ENCODE results near the gene IL5RA.

Gene IL5RA

GRCh38 chr3:3109407-3110298 lies 521 bp downstream of the IL5RA start:
- no peak for DNase-seq (ENCODE audit: low read depth in 4 of 4, low spot score in 1 of 4)

DNA sequence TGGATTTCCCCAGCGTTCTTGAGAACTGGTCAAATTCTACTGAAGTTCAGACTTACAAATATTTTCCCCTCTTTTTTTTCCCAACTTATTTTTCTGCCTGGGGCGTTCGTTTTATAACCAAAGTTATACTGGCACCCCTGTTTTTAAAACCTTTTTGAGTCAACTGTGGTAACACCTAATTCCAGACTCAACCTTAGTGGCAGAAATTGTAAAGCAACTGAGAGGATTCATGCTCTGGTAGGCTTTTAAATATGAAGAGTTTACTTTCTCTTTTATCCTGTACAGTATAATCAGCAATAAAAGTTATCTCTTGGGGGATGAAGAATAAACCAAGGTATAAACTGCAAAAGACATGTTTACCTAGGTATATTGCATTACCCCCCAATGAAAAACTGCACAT lies 2.3 kb downstream of the IL5RA start:
- no peak for DNase-seq (ENCODE audit: low read depth in 4 of 4, low spot score in 1 of 4)

DNA sequence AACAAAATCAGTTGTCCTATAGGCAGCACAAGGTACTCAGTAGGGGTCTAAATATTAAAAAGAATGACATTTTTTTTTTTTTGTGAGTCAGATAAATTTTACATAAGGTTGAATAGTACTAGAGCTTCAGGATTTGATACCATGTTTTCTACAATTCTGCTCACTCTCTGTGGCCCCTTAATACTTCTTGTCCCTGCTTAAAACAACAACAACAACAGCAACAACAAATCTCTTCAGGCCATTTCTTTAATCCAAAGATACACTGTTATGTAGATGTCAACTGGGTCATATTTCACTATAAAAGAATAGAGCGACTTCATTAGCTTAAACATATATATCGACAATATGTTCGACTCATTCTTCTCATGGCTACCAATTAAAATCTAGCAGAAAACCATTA lies 3.0 kb downstream of the IL5RA start:
- DNase-seq (ENCODE audit: low read depth in 4 of 4, low spot score in 1 of 4), result no peak

DNA sequence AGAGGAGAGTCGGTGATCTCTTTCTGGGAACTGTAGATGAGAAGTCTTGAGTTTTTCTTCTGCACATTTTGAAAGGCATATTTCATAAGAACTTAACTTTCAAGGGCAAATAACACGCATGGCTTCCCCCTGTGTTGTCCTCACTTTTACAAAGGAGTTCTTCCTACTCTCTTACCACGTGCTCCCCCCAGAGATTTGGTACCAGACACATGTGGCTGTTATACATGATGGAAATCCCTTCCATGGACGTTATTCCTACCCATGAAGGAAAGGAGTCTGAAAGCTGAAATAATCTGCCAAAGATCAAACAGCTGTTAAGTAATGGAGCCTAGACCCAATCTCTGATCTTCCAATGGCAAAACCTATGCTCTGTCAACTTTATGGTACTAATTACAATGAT lies 4.4 kb downstream of the IL5RA start:
- no peak for DNase-seq (ENCODE audit: low read depth in 4 of 4, low spot score in 1 of 4)

GRCh38 chr3:3105246-3105645 lies 4.9 kb downstream of the IL5RA start:
- no peak for DNase-seq (ENCODE audit: low read depth in 4 of 4, low spot score in 1 of 4)

DNA sequence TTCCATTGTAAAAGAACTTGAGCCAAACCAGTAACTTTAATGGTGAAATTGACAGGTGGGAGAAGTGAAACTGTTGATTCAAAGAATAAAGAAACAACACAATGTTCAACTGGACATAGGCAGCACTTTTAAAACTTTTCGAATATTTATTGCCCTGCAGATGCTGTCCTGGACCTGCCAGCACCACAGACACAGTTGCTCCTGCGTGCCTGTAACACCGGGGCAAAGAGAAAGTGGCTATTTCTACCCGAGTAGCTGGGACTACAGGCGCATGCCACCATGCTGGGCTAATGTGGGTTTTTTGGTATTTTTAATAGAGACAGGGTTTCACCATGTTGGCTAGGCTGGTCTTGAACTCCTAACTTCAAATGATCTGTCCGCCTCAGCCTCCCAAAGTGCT lies 7.4 kb downstream of the IL5RA start:
- no peak for DNase-seq (ENCODE audit: low read depth in 4 of 4, low spot score in 1 of 4)

- no peak for DNase-seq (ENCODE audit: low read depth in 4 of 4, low spot score in 1 of 4)
These were observed 8.3 kb downstream of the IL5RA start for GRCh38 chr3:3101660-3102458.

DNA sequence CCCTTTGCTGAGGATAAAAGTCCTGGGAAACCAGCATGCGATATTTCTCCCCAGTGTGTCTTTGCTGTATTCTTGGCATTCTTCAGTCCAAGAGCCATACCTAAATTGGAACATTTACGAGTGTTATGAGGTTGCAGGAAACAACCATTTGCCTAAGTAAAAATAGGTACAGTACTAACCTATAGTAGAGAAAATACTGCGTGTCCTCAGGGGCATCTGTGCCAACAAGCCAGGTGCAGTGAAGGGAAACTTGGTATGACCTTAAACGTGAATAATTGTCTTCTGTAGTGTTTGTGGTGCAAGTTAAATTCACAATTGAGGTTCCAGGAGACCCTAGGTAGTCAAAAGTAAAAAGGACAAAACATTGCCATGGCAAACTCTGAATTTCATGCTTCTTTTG lies 12.2 kb downstream of the IL5RA start:
- no peak for DNase-seq (ENCODE audit: low read depth in 4 of 4, low spot score in 1 of 4)

DNA sequence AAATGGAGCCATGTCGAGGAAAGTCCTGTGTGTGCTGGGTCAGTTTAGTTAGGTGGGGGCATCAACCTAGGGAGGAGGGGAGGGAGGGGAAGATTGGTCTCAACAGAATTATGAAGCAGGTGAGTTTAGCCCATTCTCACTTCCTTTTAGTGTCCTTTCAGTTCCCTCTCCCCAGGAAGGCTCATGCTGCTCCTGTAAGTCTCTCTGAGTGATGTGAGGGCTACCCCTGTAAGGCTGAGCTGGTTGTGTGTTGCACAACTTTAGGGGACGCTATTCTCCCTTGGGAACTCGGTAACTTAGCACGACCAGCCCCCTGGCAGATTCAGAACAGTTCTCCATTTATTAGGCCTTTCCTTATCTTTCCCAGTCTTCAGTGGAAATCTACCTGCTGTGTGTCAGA lies 21.2 kb downstream of the IL5RA start:
- DNase-seq (ENCODE audit: low read depth in 4 of 4, low spot score in 1 of 4), result no peak

DNA sequence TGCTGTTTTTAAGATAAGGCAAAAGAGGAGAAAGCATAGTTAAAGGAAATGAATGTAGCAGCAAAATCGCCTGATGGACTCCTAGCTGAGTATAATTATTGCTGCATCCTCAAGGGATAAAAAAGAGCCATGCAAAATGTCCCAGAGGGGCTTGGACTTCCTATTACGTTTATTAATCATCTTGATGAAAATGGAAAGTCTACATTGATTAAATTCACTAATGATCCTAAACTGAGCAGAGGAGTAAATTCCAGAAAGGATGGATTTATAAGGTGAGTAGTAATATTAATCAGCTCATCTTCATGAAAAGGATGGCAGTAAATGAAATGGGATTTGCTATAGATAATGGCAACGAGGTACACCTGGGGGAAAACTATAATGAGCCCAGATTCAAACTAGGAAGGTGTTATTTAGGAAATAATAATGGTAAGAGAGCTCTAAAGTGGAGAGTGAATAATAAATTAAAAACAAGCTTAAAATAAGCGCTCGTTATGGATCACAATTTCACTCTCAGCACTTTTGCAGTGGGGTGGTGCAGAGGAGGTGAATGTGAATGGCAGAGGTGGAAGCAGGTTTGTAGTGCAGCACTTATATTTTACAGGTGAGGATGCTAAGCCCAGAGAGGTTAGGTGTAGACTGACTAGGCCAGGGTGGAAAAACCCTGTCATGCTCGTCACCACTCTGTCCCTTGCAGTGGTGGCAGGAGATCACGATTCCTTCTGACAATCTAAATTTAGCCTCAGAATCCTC lies 22.3 kb downstream of the IL5RA start:
- DNase-seq (ENCODE audit: low read depth in 4 of 4, low spot score in 1 of 4), result no peak

DNA sequence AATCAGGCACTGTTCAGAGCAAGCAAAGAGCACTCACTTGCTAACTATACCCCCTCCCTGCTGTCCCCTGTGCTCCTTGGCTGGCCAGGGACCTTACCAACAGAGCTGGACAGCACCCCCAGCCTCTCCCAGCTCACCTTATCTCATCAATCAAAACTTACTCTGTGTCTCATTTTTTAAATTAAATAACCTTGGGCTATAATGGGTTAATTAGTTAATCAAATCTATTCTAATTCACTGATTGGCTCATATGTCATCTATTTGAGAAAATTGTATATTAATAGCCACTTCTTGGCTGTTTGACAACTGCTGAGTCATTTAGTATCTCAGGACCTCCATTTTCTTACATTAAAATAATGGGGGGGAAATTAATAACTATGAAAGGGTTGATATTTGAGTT lies 22.9 kb downstream of the IL5RA start:
- DNase-seq (ENCODE audit: low read depth in 4 of 4, low spot score in 1 of 4), result no peak

- no peak for DNase-seq (ENCODE audit: low read depth in 4 of 4, low spot score in 1 of 4)
These were observed 23.9 kb downstream of the IL5RA start for GRCh38 chr3:3086239-3086638.

GRCh38 chr3:3085782-3086181 lies 24.4 kb downstream of the IL5RA start:
- DNase-seq (ENCODE audit: low read depth in 4 of 4, low spot score in 1 of 4), result no peak

DNA sequence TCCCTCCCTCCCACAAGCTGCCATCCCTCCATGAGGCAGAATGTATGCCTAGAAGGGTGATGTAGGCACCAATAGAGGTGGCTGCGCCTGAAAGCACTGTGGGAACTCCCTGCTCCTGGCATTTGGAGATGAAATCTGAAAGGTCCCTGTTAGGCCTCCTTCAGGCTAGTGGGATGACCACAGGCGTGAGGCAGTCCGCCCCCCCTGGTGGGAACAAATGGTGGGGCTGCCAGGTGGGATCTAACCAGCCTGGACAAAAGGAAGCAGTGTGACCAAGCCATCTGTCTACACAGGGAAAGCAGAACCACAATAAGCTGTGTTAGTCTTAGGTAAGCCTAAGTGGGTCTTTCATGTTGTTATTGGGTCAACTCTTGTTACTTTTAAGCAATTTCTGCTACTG lies 25.3 kb downstream of the IL5RA start:
- DNase-seq (ENCODE audit: low read depth in 4 of 4, low spot score in 1 of 4), result no peak

DNA sequence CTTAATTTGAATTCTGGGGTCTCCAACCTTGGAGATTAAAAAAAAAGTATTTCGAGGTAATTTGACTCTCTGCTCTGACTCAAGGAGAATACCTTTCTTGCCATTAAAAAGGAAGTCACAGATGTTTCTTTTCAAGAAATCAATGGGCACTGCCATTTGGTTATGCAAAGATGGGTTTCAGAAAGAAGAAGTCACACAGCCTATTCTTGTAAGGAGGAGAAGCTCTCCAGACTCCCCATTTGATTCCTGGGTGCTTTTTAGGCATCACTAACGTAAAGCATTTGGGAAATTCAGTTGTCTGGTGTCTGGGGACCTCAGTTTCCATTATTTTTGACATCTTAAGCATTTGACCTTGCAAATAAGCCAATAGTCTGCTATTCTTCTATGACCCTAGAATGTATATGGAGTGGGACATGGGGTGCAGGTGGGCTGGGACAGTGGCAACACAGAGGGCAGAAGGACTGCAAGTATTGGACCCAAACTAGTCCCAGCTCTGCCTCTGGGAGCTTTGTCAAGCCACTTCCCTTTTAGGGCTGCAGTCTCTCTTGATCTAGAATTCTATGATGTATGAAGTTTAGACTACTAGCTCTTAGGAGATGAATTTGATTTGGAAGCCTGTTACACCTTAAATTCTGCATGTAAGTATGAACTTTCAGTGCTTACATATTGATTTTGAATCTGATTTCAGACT lies 27.8 kb downstream of the IL5RA start:
- DNase-seq (ENCODE audit: low read depth in 4 of 4, low spot score in 1 of 4), result no peak

GRCh38 chr3:3081381-3082233 lies 28.6 kb downstream of the IL5RA start:
- no peak for DNase-seq (ENCODE audit: low read depth in 4 of 4, low spot score in 1 of 4)

- no peak for DNase-seq (ENCODE audit: low read depth in 4 of 4, low spot score in 1 of 4)
These were observed 29.9 kb downstream of the IL5RA start for GRCh38 chr3:3080309-3080708.

DNA sequence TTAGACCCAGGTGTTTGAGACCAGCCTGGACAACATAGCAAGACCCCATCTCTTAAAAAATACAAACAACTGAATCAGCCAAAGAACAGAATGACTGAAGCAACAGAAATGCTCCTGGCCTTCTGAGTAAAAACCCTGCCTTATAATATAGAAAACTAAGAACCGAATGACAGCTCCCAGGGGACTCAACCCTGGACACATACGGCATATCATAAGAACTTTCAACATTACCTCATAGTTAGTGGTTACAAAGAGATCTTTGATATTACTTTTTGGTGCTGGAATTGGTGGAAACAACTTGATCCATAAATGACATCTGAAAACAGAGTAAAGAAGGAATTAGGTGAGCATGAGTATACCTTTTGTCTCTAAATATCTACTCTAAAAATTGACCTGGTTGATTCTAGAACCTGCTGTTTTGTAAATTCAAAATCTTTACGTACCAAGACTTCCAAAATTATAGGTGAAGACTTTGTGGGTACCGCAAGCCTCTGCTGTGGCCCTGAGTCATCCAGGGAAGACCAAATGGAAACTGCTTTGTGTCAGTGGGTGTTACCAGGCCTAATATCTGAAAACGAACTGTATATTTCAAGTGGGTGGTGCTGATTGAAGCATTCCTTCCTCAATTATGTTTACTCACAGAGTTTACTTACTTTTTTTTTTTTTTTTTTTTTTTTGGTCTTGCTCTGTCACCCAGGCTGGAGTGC lies 35.5 kb downstream of the IL5RA start:
- DNase-seq (ENCODE audit: low read depth in 4 of 4, low spot score in 1 of 4), result no peak

DNA sequence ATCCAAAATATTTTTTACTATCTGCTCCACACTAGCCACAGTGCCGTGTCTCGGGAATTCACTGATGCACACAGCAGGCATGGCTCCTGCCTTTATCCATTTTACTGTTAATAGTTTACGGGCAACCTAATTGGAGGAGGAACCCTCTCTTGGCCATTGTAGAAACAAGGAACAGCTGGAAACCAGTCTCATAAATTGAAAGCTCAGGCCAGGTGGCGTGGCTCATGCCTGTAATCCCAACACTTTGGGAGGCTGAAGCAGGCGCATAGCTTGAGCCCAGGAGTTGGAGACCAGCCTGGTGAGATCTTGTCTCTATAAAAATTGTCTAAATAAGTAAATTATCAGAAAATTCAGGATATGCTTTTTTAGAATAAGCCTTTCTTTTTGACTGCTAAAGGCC lies 39.0 kb downstream of the IL5RA start:
- no peak for DNase-seq (ENCODE audit: low read depth in 4 of 4, low spot score in 1 of 4)

GRCh38 chr3:3069723-3070122 lies 40.5 kb downstream of the IL5RA start:
- DNase-seq (ENCODE audit: low read depth in 4 of 4, low spot score in 1 of 4), result no peak
